ENCODE data around the gene CACNA2D3.
"Not testable (repeated sequence)": the region's sequence is repeated elsewhere in the genome, so short reads cannot be mapped to it uniquely, and the experiment has no call there.

CACNA2D3 gene

GRCh38 chr3:54632834-54633233, 510.5 kb downstream of the CACNA2D3 start:
- DNase-seq, result no peak
- H3K27ac ChIP-seq (ENCODE audit: low read length), result no peak overlapping the region
- no peak overlapping the region for H3K4me2 ChIP-seq (ENCODE audit: low read depth, low read length)
- no peaks in the 10 kb centered on the region for H3K9me2 ChIP-seq (replicated peaks; ENCODE audit: insufficient read depth, low read length)
- TF ChIP-seq EZH2 (optimal IDR thresholded peaks at IDR 0.05; ENCODE audit: low read depth, low read length), result no peak
- no peak for TF ChIP-seq CTCF (IDR thresholded peaks at IDR 0.05; ENCODE audit: low read length)
- no peak for TF ChIP-seq EZH2phosphoT487 (IDR thresholded peaks at IDR 0.05; ENCODE audit: low read length)
- H3K9me3 ChIP-seq (replicated peaks; ENCODE audit: insufficient read depth, low read length), result no peaks in the 10 kb centered on the region
- no peaks in the 10 kb centered on the region for H3K36me3 ChIP-seq (replicated peaks; ENCODE audit: insufficient read depth, low read length)
- no peaks in the 10 kb centered on the region for H4K20me1 ChIP-seq (ENCODE audit: insufficient read depth, low read length)
- no peaks in the 10 kb centered on the region for H3F3A ChIP-seq (ENCODE audit: insufficient read depth, low read length)
- H3K4me1 ChIP-seq (ENCODE audit: low read length), result no peaks in the 10 kb centered on the region
- H3K79me2 ChIP-seq (ENCODE audit: low read length), result no peaks in the 10 kb centered on the region
- no peak overlapping the region for H2AFZ ChIP-seq (ENCODE audit: low read length)
- H3K9ac ChIP-seq (ENCODE audit: low read length), result no peak overlapping the region
- H3K4me3 ChIP-seq (ENCODE audit: low read length), result no peak overlapping the region
- no peaks in the 10 kb centered on the region for H3K27me3 ChIP-seq (replicated peaks; ENCODE audit: insufficient read depth, low read length)

GRCh38 chr3:54633444-54634121, 511.2 kb downstream of the CACNA2D3 start:
- Histone ChIP-seq H3K36me3 (replicated peaks; ENCODE audit: insufficient read depth, low read length) (no peaks in the 10 kb centered on the region), H3K79me2 (ENCODE audit: low read length) (no peaks in the 10 kb centered on the region), H3K4me3 (ENCODE audit: low read length) (no peak overlapping the region), H3K9ac (ENCODE audit: low read length) (no peak overlapping the region), H3K4me1 (ENCODE audit: low read length) (no peaks in the 10 kb centered on the region), H3K4me2 (ENCODE audit: low read depth, low read length) (no peak overlapping the region), H3F3A (ENCODE audit: insufficient read depth, low read length) (no peaks in the 10 kb centered on the region), H3K27me3 (replicated peaks; ENCODE audit: insufficient read depth, low read length) (no peaks in the 10 kb centered on the region), H2AFZ (ENCODE audit: low read length) (no peak overlapping the region), H3K9me2 (replicated peaks; ENCODE audit: insufficient read depth, low read length) (no peaks in the 10 kb centered on the region), H3K27ac (ENCODE audit: low read length) (no peak overlapping the region), H4K20me1 (ENCODE audit: insufficient read depth, low read length) (no peaks in the 10 kb centered on the region), H3K9me3 (replicated peaks; ENCODE audit: insufficient read depth, low read length) (no peaks in the 10 kb centered on the region)
- DNase-seq, result no peak
- TF ChIP-seq EZH2 (optimal IDR thresholded peaks at IDR 0.05; ENCODE audit: low read depth, low read length), result no peak
- no peak for TF ChIP-seq CTCF (IDR thresholded peaks at IDR 0.05; ENCODE audit: low read length)
- TF ChIP-seq EZH2phosphoT487 (IDR thresholded peaks at IDR 0.05; ENCODE audit: low read length), result no peak

GRCh38 chr3:54634122-54634469, 511.7 kb downstream of the CACNA2D3 start:
- Histone ChIP-seq H3F3A (ENCODE audit: insufficient read depth, low read length) (no peaks in the 10 kb centered on the region), H3K4me3 (ENCODE audit: low read length) (no peak overlapping the region), H3K4me2 (ENCODE audit: low read depth, low read length) (no peak overlapping the region), H3K36me3 (replicated peaks; ENCODE audit: insufficient read depth, low read length) (no peaks in the 10 kb centered on the region), H3K9me3 (replicated peaks; ENCODE audit: insufficient read depth, low read length) (no peaks in the 10 kb centered on the region), H3K79me2 (ENCODE audit: low read length) (no peaks in the 10 kb centered on the region), H3K27me3 (replicated peaks; ENCODE audit: insufficient read depth, low read length) (no peaks in the 10 kb centered on the region), H3K4me1 (ENCODE audit: low read length) (no peaks in the 10 kb centered on the region), H3K27ac (ENCODE audit: low read length) (no peak overlapping the region), H2AFZ (ENCODE audit: low read length) (no peak overlapping the region), H3K9ac (ENCODE audit: low read length) (no peak overlapping the region), H3K9me2 (replicated peaks; ENCODE audit: insufficient read depth, low read length) (no peaks in the 10 kb centered on the region), H4K20me1 (ENCODE audit: insufficient read depth, low read length) (no peaks in the 10 kb centered on the region)
- TF ChIP-seq EZH2phosphoT487 (IDR thresholded peaks at IDR 0.05; ENCODE audit: low read length), result no peak
- no peak for TF ChIP-seq CTCF (IDR thresholded peaks at IDR 0.05; ENCODE audit: low read length)
- no peak for TF ChIP-seq EZH2 (optimal IDR thresholded peaks at IDR 0.05; ENCODE audit: low read depth, low read length)
- DNase-seq, result no peak

GRCh38 chr3:54639790-54640372, 517.5 kb downstream of the CACNA2D3 start:
- H3K36me3 ChIP-seq (replicated peaks; ENCODE audit: insufficient read depth, low read length); H3K4me3 ChIP-seq (ENCODE audit: low read length); H3K9ac ChIP-seq (ENCODE audit: low read length); H3K27me3 ChIP-seq (replicated peaks; ENCODE audit: insufficient read depth, low read length); H3K9me3 ChIP-seq (replicated peaks; ENCODE audit: insufficient read depth, low read length); H3K79me2 ChIP-seq (ENCODE audit: low read length); H3K9me2 ChIP-seq (replicated peaks; ENCODE audit: insufficient read depth, low read length); H3K4me1 ChIP-seq (ENCODE audit: low read length); H4K20me1 ChIP-seq (ENCODE audit: insufficient read depth, low read length); H2AFZ ChIP-seq (ENCODE audit: low read length); H3K27ac ChIP-seq (ENCODE audit: low read length); H3F3A ChIP-seq (ENCODE audit: insufficient read depth, low read length); DNase-seq; H3K4me2 ChIP-seq (ENCODE audit: low read depth, low read length): not testable (repeated sequence)
